GM12892 (cell line): ENCODE data around the gene ALDH3B1.

Experiments used
- POLR2A ChIP-seq: IDR thresholded peaks from 2 replicates; pipeline ENCODE4 v1.6.1; 2011; ENCODE audit warnings: low read depth, low read length, control low read depth
- POLR2AphosphoS5 ChIP-seq: IDR thresholded peaks from 2 replicates; pipeline ENCODE4 v1.6.1; 2011; ENCODE audit warnings: low read depth, low read length, control low read depth
- TAF1 ChIP-seq: IDR thresholded peaks from 2 replicates; pipeline ENCODE4 v1.6.1; 2011; ENCODE audit warnings: low read depth, mild to moderate bottlenecking, control low read depth, low read length, borderline replicate concordance

- TF ChIP-seq POLR2AphosphoS5 = no peak
- TF ChIP-seq POLR2A = no peak
- TF ChIP-seq TAF1 = no peak
These were observed 1.2 kb downstream of the ALDH3B1 start for GRCh38 chr11:68011051-68011943.
